WTC11 (cell line): Measurements from ENCODE around the gene NCAPG.

Source experiments
- ATF1 ChIP-seq: sonication (generic); formaldehyde crosslinking; IDR thresholded peaks from 2 replicates; pipeline ENCODE4 v1.8.1; 2023; ENCODE audit warnings: mild to moderate bottlenecking, moderate library complexity, missing genetic modification reagents
- CREM ChIP-seq: sonication (generic); formaldehyde crosslinking; IDR thresholded peaks from 2 replicates; pipeline ENCODE4 v1.8.1; 2022; ENCODE audit warnings: mild to moderate bottlenecking, missing genetic modification reagents, moderate library complexity
- CTCF ChIP-seq: fragments of 200-600 bp; IDR thresholded peaks from 2 replicates; pipeline ENCODE4 v1.8.0; 2022; ENCODE audit warnings: antibody characterized with exemption
- NFYB ChIP-seq: sonication (generic); formaldehyde crosslinking; conservative IDR thresholded peaks from 2 replicates; pipeline ENCODE4 v1.8.0; 2022; ENCODE audit warnings: low read depth, missing genetic modification reagents

- TF ChIP-seq ATF1 (CRISPR knock-in tag) (no peak), CREM (CRISPR knock-in tag) (no peak), NFYB (CRISPR knock-in tag) (no peak), CTCF (no peak)
Measured at GRCh38 chr4:17769406-17770174, 41.2 kb upstream of the NCAPG start.
